Vagina (tissue), 2 donors: ENCODE measurements around the gene TTC23.

ENCODE experiments used
- POLR2A ChIP-seq, 2 donors: fragments of 450-650 bp; IDR thresholded peaks; one replicate each; pipeline ENCODE4 v1.6.1; 2017; ENCODE audit warnings: antibody characterized with exemption in 2 of 2, mild to moderate bottlenecking in 2 of 2, moderate library complexity in 2 of 2
- POLR2AphosphoS5 ChIP-seq, 2 donors: sonication (generic); formaldehyde crosslinking; IDR thresholded peaks; one replicate each; pipeline ENCODE4 v1.9.0; 2017; ENCODE audit warnings: antibody characterized with exemption in 2 of 2, mild to moderate bottlenecking in 2 of 2, low read depth in 1 of 2; ENCODE audit not compliant: insufficient read depth in 1 of 2
- TF ChIP-seq, protein P1 (sequence below), 3 experiments: fragments of 450-650 bp in 2 of 3; fragments of 200-600 bp in 1 of 3; sonication (generic) in 1 of 3; IDR thresholded peaks; one replicate each; pipeline ENCODE4 v1.5.1; 2017 to 2019; ENCODE audit warnings: antibody characterized with exemption in 3 of 3, mild to moderate bottlenecking in 2 of 3, moderate library complexity in 2 of 3

DNA sequence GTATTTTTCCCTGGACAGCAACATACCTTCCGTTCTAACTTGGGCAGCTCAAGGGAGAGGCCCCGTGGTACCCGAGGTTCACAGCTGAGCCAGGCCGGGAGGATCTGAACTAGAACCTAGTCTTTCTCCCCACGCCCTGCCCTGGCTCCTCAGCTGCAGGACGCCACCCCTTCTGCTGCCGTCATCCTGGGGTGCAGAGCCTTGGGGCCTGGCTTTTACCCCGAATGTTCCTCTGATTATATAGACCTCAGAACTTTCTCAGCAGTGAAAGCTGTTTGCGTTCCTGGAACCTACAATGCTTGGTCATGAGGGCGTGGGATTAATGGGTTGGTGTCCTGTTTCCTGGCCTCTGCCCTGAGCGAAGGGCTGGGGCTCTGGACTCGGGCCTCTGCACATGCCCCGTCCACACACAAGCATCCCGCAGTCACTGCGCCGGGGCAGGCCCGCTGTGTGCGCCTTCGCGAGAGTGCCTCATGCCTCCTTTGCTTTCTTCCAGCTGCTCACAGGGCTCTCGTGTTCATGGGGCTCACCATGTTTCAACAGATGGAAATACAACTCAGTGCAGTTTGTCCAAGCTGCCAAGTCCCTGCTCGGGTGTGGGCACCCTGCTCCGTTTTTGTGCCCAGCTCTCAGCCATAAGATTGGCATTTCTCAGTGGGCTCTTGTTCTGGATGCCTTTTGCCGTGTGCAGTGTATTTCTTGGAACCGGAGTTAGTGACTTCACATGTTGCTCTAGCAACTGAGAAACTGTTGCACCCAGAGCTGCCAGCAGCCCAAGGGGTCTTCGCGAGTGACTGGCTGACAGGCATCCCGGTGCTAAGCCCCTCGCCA is 124.1 kb downstream of the TTC23 start:
- TF ChIP-seq, protein P1, sequence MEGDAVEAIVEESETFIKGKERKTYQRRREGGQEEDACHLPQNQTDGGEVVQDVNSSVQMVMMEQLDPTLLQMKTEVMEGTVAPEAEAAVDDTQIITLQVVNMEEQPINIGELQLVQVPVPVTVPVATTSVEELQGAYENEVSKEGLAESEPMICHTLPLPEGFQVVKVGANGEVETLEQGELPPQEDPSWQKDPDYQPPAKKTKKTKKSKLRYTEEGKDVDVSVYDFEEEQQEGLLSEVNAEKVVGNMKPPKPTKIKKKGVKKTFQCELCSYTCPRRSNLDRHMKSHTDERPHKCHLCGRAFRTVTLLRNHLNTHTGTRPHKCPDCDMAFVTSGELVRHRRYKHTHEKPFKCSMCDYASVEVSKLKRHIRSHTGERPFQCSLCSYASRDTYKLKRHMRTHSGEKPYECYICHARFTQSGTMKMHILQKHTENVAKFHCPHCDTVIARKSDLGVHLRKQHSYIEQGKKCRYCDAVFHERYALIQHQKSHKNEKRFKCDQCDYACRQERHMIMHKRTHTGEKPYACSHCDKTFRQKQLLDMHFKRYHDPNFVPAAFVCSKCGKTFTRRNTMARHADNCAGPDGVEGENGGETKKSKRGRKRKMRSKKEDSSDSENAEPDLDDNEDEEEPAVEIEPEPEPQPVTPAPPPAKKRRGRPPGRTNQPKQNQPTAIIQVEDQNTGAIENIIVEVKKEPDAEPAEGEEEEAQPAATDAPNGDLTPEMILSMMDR (IDR thresholded peaks at IDR 0.05): no peak
- TF ChIP-seq POLR2AphosphoS5 (IDR thresholded peaks at IDR 0.05; ENCODE audit: insufficient read depth in 1 of 2, low read depth in 1 of 2) (peak in 1 of 2 donors; percentile 37), POLR2A (IDR thresholded peaks at IDR 0.05) (no peak)
